ENCODE measurements around the gene ESR1. TPM values are rescaled to one million over a fixed set of nuclear protein-coding genes. Genes with fewer than 3 reads are reported as not detected.

Gene ESR1
- total RNA-seq, 1 donor from 2014 or later, result 17.5 TPM

DNA sequence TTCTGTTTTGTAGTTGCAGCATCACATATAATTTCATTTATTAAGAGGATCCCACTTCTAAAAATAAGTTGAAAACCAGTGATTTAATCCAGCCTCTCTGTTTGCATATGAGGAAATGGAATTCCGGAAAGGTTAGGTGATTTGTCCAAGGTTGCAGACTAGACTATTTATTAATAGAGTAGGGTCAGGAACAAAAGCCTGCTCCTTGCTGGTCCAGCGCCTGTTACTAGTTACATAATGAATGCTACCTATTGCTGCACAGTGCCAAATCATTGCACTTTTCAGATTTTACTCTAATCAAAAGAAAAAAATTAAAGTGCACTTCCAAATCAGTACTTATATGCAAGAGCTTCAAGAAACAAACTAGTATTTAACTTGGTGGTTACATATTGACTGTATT lies 238.6 kb downstream of the ESR1 start:
- H3K9me3 Mint-ChIP-seq, result peaks cover 4% of the 10 kb centered on the region
- DNase-seq (no peak), ATAC-seq (ENCODE audit: low read depth) (no peak)
- TF ChIP-seq, protein P1, sequence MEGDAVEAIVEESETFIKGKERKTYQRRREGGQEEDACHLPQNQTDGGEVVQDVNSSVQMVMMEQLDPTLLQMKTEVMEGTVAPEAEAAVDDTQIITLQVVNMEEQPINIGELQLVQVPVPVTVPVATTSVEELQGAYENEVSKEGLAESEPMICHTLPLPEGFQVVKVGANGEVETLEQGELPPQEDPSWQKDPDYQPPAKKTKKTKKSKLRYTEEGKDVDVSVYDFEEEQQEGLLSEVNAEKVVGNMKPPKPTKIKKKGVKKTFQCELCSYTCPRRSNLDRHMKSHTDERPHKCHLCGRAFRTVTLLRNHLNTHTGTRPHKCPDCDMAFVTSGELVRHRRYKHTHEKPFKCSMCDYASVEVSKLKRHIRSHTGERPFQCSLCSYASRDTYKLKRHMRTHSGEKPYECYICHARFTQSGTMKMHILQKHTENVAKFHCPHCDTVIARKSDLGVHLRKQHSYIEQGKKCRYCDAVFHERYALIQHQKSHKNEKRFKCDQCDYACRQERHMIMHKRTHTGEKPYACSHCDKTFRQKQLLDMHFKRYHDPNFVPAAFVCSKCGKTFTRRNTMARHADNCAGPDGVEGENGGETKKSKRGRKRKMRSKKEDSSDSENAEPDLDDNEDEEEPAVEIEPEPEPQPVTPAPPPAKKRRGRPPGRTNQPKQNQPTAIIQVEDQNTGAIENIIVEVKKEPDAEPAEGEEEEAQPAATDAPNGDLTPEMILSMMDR (IDR thresholded peaks at IDR 0.05), result no peak
- ChIA-PET POLR2A (no interaction called here), CTCF (no interaction called here)
- no peaks in the 10 kb centered on the region for H3K27me3 Mint-ChIP-seq
- H3K36me3 Mint-ChIP-seq (ENCODE audit: low read depth), result no peaks in the 10 kb centered on the region
- intact Hi-C loops (cut with micrococcal nuclease), result no loop called here
- H3K27ac Mint-ChIP-seq, result no peak overlapping the region
- no peaks in the 10 kb centered on the region for H3K4me1 Mint-ChIP-seq
- H3K4me3 Mint-ChIP-seq, result no peak overlapping the region

DNA sequence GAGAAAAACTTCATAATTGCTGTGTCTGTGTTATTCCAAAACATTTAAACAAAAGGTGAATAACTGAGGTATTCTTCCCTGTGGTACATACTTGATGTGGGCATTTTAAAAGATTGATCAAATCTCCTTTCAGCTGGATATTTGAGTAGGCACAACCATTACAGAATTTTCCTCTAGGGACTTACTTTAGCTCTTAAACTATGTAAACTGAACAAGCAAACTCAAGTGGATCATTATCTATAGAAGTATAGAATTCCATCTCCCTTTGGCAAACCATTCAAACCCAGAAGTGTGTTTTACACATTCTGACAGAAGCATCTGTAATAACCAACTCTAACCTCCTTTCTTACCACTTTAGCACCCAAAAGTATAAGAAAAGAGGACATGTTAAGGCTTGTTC lies 241.4 kb downstream of the ESR1 start:
- ChIA-PET CTCF (interaction anchor here (0.7 kb wide), 1 partner anchor 11 kb away, joined by 3 read pairs; no protein-coding TSS in a partner anchor), POLR2A (no interaction called here)
- no peaks in the 10 kb centered on the region for H3K4me1 Mint-ChIP-seq
- ATAC-seq (ENCODE audit: low read depth), result no peak
- TF ChIP-seq, protein P1 (IDR thresholded peaks at IDR 0.05), result no peak
- H3K4me3 Mint-ChIP-seq, result no peak overlapping the region
- H3K27me3 Mint-ChIP-seq, result no peaks in the 10 kb centered on the region
- DNase-seq, result no peak
- H3K9me3 Mint-ChIP-seq, result no peaks in the 10 kb centered on the region
- H3K36me3 Mint-ChIP-seq (ENCODE audit: low read depth), result no peaks in the 10 kb centered on the region
- intact Hi-C loops (cut with micrococcal nuclease), result no loop called here
- H3K27ac Mint-ChIP-seq, result no peak overlapping the region

DNA sequence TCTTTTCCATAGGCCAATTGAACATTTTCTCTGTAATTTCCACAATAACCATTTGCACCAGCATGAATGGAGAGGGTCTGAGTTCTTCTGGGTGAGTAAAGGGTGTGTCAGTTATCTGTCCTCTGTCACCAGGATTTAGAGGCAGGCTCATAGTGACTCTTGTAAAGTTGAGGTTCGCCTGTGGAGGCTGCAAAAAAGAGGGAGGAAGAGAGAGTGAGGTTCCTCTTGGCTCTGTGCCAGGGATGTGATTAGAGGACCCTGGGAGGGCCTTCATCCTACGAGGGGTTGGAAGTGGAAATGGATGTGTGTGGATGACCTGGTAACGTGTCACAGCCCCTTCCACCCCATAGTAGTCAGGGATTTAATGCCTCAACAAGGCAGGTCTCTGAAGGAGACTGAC lies 242.0 kb downstream of the ESR1 start:
- no peak for DNase-seq
- Mint-ChIP-seq H3K9me3 (no peaks in the 10 kb centered on the region), H3K4me3 (no peak overlapping the region), H3K36me3 (ENCODE audit: low read depth) (no peaks in the 10 kb centered on the region), H3K27me3 (no peaks in the 10 kb centered on the region), H3K4me1 (no peaks in the 10 kb centered on the region), H3K27ac (no peak overlapping the region)
- TF ChIP-seq, protein P1 (IDR thresholded peaks at IDR 0.05), result no peak
- no peak for ATAC-seq (ENCODE audit: low read depth)
- ChIA-PET POLR2A (no interaction called here), CTCF (no interaction called here)
- intact Hi-C loops (cut with micrococcal nuclease), result no loop called here

DNA sequence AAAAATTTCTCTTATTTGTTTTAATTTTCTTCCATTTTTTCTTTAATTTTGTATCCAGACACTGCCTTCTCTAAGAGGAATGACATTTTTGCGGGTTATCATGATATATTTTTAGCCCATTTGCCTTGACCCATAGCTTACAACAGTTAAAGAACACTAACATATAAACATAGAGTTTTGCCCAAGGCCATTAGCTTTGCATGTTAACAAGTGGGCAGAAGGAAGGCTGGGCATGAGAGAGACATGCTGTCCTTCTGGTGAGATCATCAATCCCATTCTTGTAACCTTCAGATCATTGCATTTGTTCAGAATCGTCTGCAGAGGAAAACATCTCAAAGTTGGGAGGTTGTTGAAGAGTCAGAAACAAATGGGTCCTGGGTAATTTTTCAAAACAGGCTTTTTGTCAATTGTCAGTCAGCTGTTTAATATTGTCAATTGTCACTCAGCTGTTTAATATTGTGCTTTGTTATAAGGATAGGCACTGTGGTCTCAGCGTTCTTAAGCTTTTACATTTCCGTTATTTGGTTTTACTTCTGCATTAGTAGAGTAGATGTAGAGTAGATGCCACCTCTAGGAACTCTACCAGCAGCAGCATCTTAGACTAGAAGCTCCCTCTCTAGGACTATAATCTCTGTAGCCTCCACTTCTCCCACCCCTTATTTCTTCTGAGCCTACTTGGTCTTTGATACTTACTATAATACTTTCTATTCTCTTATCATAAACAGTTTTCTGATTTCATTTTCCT lies 243.1 kb downstream of the ESR1 start:
- no peaks in the 10 kb centered on the region for H3K9me3 Mint-ChIP-seq
- CTCF ChIA-PET, result no interaction called here
- POLR2A ChIA-PET, result interaction anchor here (0.5 kb wide), 1 partner anchor 574 kb away, joined by 4 read pairs; no protein-coding TSS in a partner anchor
- intact Hi-C loops (cut with micrococcal nuclease), result no loop called here
- ATAC-seq (ENCODE audit: low read depth) (no peak), DNase-seq (no peak)
- no peaks in the 10 kb centered on the region for H3K36me3 Mint-ChIP-seq (ENCODE audit: low read depth)
- no peaks in the 10 kb centered on the region for H3K4me1 Mint-ChIP-seq
- H3K27me3 Mint-ChIP-seq, result no peaks in the 10 kb centered on the region
- no peak overlapping the region for H3K27ac Mint-ChIP-seq
- TF ChIP-seq, protein P1 (IDR thresholded peaks at IDR 0.05), result no peak
- H3K4me3 Mint-ChIP-seq, result no peak overlapping the region

DNA sequence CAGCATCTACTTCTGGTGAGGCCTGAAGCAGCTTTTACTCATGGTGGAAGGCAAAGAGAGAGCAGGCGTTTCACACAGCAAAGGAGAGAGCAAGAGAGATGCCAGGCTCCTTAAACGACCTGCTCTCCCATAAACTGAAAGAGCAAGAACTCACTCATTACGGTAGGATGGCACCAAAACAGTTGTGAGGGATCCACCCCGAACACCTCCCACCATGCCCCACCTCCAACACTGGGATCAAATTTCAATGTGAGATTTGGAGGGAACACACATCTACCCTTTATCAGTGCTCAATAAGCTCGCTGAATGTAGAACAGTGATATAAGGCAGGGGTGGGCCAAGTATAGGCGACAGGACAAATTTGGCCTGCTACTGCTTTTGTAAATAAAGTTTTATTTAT lies 244.6 kb downstream of the ESR1 start:
- TF ChIP-seq, protein P1 (IDR thresholded peaks at IDR 0.05), result no peak
- ChIA-PET POLR2A (no interaction called here), CTCF (no interaction called here)
- no peak for ATAC-seq (ENCODE audit: low read depth)
- Mint-ChIP-seq H3K4me1 (no peaks in the 10 kb centered on the region), H3K9me3 (no peaks in the 10 kb centered on the region), H3K27me3 (no peaks in the 10 kb centered on the region), H3K36me3 (ENCODE audit: low read depth) (no peaks in the 10 kb centered on the region), H3K4me3 (no peak overlapping the region), H3K27ac (no peak overlapping the region)
- intact Hi-C loops (cut with micrococcal nuclease), result no loop called here
- no peak for DNase-seq
